Left lung (tissue), 10 donors: Measurements from ENCODE around the gene PRKG1. TPM values are rescaled to one million over a fixed set of nuclear protein-coding genes. Genes with fewer than 3 reads are reported as not detected.
"Not testable (repeated sequence)": the region's sequence is repeated elsewhere in the genome, so short reads cannot be mapped to it uniquely, and the experiment has no call there.

Source experiments
- ATAC-seq: fragments of 200-7000 bp; cut with Tn5 transposase; one replicate; pipeline ENCODE4 v1.9.1; 2020; ENCODE audit warnings: moderate library complexity
- DNase-seq, 4 donors: peaks; one replicate each; pipeline ENCODE4 v3.0.0-alpha.2; 2013 to 2020
- H3K27ac ChIP-seq, 2 donors: fragments of 200-600 bp; sonication (generic) in 1 of 2; one replicate each; pipeline versions ENCODE4 v1.5.0 to v1.8.0; 2020 to 2021
- H3K27me3 ChIP-seq, 2 donors: fragments of 200-600 bp; sonication (generic) in 1 of 2; one replicate each; pipeline versions ENCODE4 v1.5.0 to v1.8.0; 2020 to 2021
- H3K36me3 ChIP-seq, 2 donors: fragments of 200-600 bp; sonication (generic) in 1 of 2; one replicate each; pipeline versions ENCODE4 v1.5.0 to v1.8.0; 2020 to 2021
- H3K4me1 ChIP-seq, 2 donors: fragments of 200-600 bp; one replicate each; pipeline ENCODE4 v1.8.0; 2021
- H3K4me3 ChIP-seq, 2 donors: fragments of 200-600 bp; sonication (generic) in 1 of 2; one replicate each; pipeline versions ENCODE4 v1.5.0 to v1.8.0; 2020 to 2021; ENCODE audit warnings: mild to moderate bottlenecking in 1 of 2
- H3K9me3 ChIP-seq, 2 donors: fragments of 200-600 bp; sonication (generic) in 1 of 2; one replicate each; pipeline versions ENCODE4 v1.5.0 to v1.8.0; 2020 to 2021
- CTCF ChIP-seq, 2 donors: fragments of 200-600 bp; sonication (generic) in 1 of 2; IDR thresholded peaks; one replicate each; pipeline versions ENCODE4 v1.5.0 to v1.8.0; 2021; ENCODE audit warnings: antibody characterized with exemption in 2 of 2
- intact Hi-C, 2 donors: fragments of 100-400 bp; cut with DNase I; formaldehyde crosslinking; loops; one replicate each; pipeline versions ENCODE4 v1.11.2 to v1.14.2; 2022
- polyA plus RNA-seq, 6 donors: library from polyadenylated mRNA; unstranded; fragments of 120-200 nt; gene quantifications; one replicate each; pipeline ENCODE4 v1.2.1, GENCODE V29; 2013; ENCODE audit not compliant: insufficient read length in 6 of 6
- total RNA-seq, 2 donors: library from RNA; stranded (reverse); fragmentation: NEBNext Ultra II Directional; extraction: Animal tissue kit (Norgen Biotek cat#: 25700); gene quantifications; one replicate each; pipeline ENCODE4 v1.2.1, GENCODE V29; 2021
- donor health status: DM: no; HTN: yes; CAD: no.
- donor health status: DM: no; HTN: no; CAD: no.

PRKG1 gene
- total and polyA plus RNA-seq, 8 donors, result 15.6 to 29.0 (median 17.8) TPM

GRCh38 chr10:52239771-52240170 is 1165.5 kb downstream of the PRKG1 start:
- ATAC-seq, result no peak
- H3K4me3 ChIP-seq, result no peak overlapping the region
- H3K36me3 ChIP-seq, result no peaks in the 10 kb centered on the region
- no peak for DNase-seq
- no peaks in the 10 kb centered on the region for H3K9me3 ChIP-seq
- H3K27me3 ChIP-seq, result no peaks in the 10 kb centered on the region
- TF ChIP-seq CTCF (IDR thresholded peaks at IDR 0.05), result no peak
- no peaks in the 10 kb centered on the region for H3K4me1 ChIP-seq
- H3K27ac ChIP-seq, result no peak overlapping the region
- intact Hi-C loops, result no loop called here

DNA sequence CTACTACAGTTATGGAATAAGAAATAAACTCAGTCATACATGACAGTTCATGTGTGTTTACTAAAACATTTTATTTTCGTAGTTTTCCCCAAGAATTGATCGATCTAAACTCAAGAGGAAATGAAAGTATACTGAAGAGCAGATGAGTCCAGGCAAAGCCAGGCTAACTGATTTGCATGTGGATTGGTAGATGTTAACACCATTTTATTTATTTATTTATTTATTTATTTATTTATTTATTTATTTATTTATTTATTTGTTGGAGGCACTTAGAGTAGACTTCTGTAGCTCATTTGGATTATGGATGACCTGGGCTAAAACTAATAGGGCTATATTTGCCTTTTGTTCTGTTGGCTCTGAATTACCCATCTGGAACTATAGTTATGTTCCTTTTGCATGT is 1171.3 kb downstream of the PRKG1 start:
- Histone ChIP-seq H3K36me3 (no peaks in the 10 kb centered on the region), H3K27ac (no peak overlapping the region), H3K4me1 (no peaks in the 10 kb centered on the region), H3K4me3 (no peak overlapping the region), H3K9me3 (no peaks in the 10 kb centered on the region), H3K27me3 (no peaks in the 10 kb centered on the region)
- DNase-seq (no peak), ATAC-seq (no peak)
- no peak for TF ChIP-seq CTCF (IDR thresholded peaks at IDR 0.05)
- intact Hi-C loops, result no loop called here

- H3K9me3 ChIP-seq, ATAC-seq, intact Hi-C loops: not testable (repeated sequence)
Observed at GRCh38 chr10:52247929-52248328, 1173.6 kb downstream of the PRKG1 start.

DNA sequence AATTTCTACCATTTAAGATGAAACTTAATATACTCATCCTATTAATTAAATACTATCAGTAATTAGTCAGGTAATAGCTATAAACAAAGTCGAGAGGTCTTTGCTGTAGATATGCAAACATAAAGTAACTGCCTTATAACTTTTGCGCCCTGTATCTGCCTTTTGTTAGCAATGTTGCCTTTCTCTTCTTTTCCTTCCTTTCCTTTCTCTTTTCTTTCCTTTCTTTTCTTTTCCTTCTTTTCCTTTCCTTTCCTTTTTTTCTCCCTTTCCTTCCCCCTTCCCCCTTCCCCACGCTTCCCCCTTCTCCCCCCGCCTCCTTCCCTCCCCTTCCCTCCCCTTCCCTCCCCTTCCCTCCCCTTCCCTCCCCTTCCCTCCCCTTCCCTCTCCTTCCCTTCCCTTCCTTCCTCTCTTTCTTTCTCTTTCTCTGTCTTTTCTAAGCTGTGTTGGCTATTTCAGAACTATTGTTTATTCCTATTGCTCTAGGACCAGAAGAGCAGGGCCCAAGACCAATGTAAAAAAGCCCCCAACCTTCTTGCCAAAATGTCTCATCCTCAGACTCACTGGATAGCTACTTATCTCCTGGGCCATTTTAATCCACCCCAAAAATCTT is 1174.5 kb downstream of the PRKG1 start:
- no peaks in the 10 kb centered on the region for H3K4me1 ChIP-seq
- H3K36me3 ChIP-seq, result no peaks in the 10 kb centered on the region
- no peak overlapping the region for H3K4me3 ChIP-seq
- intact Hi-C loops, result no loop called here
- H3K9me3 ChIP-seq, result no peaks in the 10 kb centered on the region
- ATAC-seq (no peak), DNase-seq (no peak)
- H3K27ac ChIP-seq, result no peak overlapping the region
- TF ChIP-seq CTCF (IDR thresholded peaks at IDR 0.05), result no peak
- H3K27me3 ChIP-seq, result no peaks in the 10 kb centered on the region

More at GRCh38 chr10:52247929-52248328, 1173.6 kb downstream of the PRKG1 start:
- not testable (repeated sequence) for DNase-seq, H3K27ac ChIP-seq, H3K27me3 ChIP-seq, H3K4me3 ChIP-seq, H3K36me3 ChIP-seq, H3K4me1 ChIP-seq

DNA sequence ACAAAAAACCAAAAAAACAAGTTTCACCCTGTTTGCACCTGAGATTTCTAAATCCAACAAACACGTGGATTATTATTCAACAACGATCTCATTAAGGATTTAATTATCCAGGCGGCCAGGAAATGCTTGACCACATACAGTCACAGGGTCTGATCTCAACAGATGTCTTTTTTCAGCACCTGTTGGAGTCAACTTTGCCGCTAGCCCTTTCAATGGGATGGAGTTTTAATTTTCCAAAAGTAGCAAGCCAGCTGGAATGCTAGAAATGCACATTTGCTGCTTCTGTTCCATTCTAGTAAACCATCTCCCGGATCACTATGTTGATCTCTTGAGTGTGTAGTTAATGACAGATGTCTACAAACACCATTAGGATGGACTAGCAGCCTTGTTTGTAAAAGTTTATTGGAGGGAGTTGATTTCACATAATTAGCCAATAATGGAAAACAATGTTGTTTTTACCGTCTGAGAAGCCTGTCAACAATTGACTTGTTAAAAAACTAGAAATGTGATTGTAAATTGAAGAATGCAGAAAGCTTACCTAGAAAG is 1175.6 kb downstream of the PRKG1 start:
- peaks cover 0 to 1% of the 10 kb centered on the region in 2 donors for H3K36me3 ChIP-seq
- H3K4me1 ChIP-seq, result no peaks in the 10 kb centered on the region
- no peak overlapping the region for H3K27ac ChIP-seq
- no peak for ATAC-seq
- intact Hi-C loops, result no loop called here
- H3K4me3 ChIP-seq, result no peak overlapping the region
- no peak for DNase-seq
- TF ChIP-seq CTCF (IDR thresholded peaks at IDR 0.05), result no peak
- no peaks in the 10 kb centered on the region for H3K27me3 ChIP-seq
- H3K9me3 ChIP-seq, result no peaks in the 10 kb centered on the region

DNA sequence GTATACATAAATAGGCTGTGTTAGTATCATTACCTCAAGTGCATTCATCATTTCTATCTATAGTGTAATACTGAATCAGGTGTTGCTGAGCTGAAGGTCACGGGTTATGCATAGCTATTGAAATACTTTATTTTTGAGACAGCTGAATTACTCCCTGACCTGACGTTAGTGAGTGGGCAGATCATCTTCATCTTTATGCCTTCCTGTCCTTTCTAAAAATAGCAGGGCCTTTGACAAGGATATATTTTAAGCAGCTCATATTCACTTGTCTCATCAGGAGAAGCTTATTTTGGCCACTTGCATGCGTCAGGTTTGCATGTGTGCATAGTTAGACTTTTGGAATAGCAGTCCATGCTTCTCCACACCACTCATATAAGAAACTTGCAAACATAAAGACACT is 1176.2 kb downstream of the PRKG1 start:
- Histone ChIP-seq H3K9me3 (no peaks in the 10 kb centered on the region), H3K4me3 (no peak overlapping the region), H3K27ac (no peak overlapping the region), H3K4me1 (no peaks in the 10 kb centered on the region), H3K36me3 (peaks cover 0 to 2% of the 10 kb centered on the region in 2 donors), H3K27me3 (no peaks in the 10 kb centered on the region)
- ATAC-seq (no peak), DNase-seq (no peak)
- intact Hi-C loops, result no loop called here
- TF ChIP-seq CTCF (IDR thresholded peaks at IDR 0.05), result no peak
